ENCODE results near the gene IGFL4.

IGFL4 gene

DNA sequence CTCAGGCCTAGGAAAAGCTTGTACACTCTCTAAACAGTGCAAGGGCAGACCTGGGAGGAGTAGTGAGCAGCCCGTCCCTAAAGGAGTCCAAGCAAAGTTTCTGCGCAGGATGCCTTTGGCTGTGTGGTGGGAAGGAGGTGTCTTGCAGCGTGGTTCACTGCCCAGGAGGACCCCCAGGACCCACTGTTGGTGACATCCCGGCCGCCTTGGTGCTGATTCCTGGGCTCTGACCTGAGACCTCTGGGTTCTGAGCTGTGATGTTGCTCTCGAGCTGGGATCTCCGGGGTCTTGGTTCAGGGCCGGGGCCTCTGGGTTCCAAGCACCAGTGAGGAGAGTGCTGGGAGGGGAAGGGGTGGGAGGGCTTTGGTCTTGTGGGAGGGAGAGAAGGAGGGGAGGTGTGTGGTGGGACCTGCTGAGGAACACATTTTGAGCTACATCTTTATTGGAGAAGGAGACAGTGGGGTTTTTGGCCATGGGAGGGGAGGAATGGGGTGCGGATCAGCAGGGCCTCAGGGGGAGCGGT, 22.0 kb downstream of the IGFL4 start:
- TF ChIP-seq EZH2phosphoT487 (IDR thresholded peaks at IDR 0.05; ENCODE audit: low read length) (no peak), EZH2 (optimal IDR thresholded peaks at IDR 0.05; ENCODE audit: low read depth, low read length) (no peak)
- TF ChIP-seq, protein P1, sequence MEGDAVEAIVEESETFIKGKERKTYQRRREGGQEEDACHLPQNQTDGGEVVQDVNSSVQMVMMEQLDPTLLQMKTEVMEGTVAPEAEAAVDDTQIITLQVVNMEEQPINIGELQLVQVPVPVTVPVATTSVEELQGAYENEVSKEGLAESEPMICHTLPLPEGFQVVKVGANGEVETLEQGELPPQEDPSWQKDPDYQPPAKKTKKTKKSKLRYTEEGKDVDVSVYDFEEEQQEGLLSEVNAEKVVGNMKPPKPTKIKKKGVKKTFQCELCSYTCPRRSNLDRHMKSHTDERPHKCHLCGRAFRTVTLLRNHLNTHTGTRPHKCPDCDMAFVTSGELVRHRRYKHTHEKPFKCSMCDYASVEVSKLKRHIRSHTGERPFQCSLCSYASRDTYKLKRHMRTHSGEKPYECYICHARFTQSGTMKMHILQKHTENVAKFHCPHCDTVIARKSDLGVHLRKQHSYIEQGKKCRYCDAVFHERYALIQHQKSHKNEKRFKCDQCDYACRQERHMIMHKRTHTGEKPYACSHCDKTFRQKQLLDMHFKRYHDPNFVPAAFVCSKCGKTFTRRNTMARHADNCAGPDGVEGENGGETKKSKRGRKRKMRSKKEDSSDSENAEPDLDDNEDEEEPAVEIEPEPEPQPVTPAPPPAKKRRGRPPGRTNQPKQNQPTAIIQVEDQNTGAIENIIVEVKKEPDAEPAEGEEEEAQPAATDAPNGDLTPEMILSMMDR (IDR thresholded peaks at IDR 0.05; ENCODE audit: low read length) = no peak
- Histone ChIP-seq H3K36me3 (replicated peaks; ENCODE audit: insufficient read depth, low read length) (no peaks in the 10 kb centered on the region), H4K20me1 (ENCODE audit: insufficient read depth, low read length) (no peaks in the 10 kb centered on the region), H3K79me2 (ENCODE audit: low read length) (no peaks in the 10 kb centered on the region), H3K4me2 (ENCODE audit: low read depth, low read length) (no peak overlapping the region), H2AFZ (ENCODE audit: low read length) (no peak overlapping the region), H3K9me2 (replicated peaks; ENCODE audit: insufficient read depth, low read length) (no peaks in the 10 kb centered on the region), H3K27me3 (replicated peaks; ENCODE audit: insufficient read depth, low read length) (no peaks in the 10 kb centered on the region), H3K4me1 (ENCODE audit: low read length) (0 out of 2 replicates have a peak, but pooled peaks cover 4% of the 10 kb centered on the region), H3K9me3 (replicated peaks; ENCODE audit: insufficient read depth, low read length) (no peaks in the 10 kb centered on the region), H3K27ac (ENCODE audit: low read length) (no peak overlapping the region), H3F3A (ENCODE audit: insufficient read depth, low read length) (peaks cover 6% of the 10 kb centered on the region), H3K9ac (ENCODE audit: low read length) (no peak overlapping the region), H3K4me3 (ENCODE audit: low read length) (no peak overlapping the region)
- DNase-seq = no peak

DNA sequence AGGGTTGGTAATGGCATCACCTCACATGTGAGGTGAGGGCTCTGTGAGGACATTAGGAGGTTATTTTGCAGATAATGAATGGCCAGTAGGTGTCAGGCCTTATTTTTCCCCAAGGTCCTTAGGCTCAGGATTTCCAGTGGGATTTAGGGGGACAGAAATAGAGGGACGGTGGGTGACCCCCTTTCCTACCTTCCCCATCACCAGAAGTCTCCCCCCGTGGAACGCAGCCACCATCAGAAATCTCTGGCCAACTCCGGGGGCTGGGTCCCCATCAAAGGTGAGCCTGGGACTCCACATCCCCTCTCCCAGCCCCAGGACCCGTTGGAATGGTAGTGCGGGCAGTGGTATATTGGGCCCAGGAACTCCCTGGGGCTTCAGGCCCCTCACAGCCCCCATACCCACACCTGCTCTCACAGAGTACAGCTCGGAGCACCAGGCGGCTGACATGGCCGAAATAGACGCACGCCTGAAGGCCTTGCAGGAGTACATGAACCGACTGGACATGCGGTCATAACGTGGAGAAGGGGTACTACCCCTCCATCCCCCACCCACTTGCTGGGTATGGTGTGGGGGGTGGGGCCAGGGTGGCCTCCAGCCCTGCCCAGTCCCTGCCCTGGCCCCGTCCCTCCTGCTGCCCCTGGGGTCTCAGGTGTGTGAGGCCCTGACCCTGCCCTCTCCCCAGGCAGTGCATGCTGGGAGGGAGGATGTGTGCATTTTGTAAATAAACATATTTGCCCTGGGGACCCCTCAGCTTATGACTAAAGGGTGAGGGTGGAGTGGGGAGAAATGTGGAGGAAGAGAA, 22.7 kb downstream of the IGFL4 start:
- no peak overlapping the region for H2AFZ ChIP-seq (ENCODE audit: low read length)
- H3K27me3 ChIP-seq (replicated peaks; ENCODE audit: insufficient read depth, low read length) = no peaks in the 10 kb centered on the region
- no peak overlapping the region for H3K4me2 ChIP-seq (ENCODE audit: low read depth, low read length)
- no peak overlapping the region for H3K27ac ChIP-seq (ENCODE audit: low read length)
- no peak overlapping the region for H3K9ac ChIP-seq (ENCODE audit: low read length)
- no peaks in the 10 kb centered on the region for H3K79me2 ChIP-seq (ENCODE audit: low read length)
- no peak for DNase-seq
- no peak overlapping the region for H3K4me3 ChIP-seq (ENCODE audit: low read length)
- H3K9me2 ChIP-seq (replicated peaks; ENCODE audit: insufficient read depth, low read length) = no peaks in the 10 kb centered on the region
- 0 out of 2 replicates have a peak, but pooled peaks cover 4% of the 10 kb centered on the region for H3K4me1 ChIP-seq (ENCODE audit: low read length)
- H3K9me3 ChIP-seq (replicated peaks; ENCODE audit: insufficient read depth, low read length) = no peaks in the 10 kb centered on the region
- no peaks in the 10 kb centered on the region for H4K20me1 ChIP-seq (ENCODE audit: insufficient read depth, low read length)
- peaks cover 6% of the 10 kb centered on the region for H3F3A ChIP-seq (ENCODE audit: insufficient read depth, low read length)
- TF ChIP-seq EZH2 (optimal IDR thresholded peaks at IDR 0.05; ENCODE audit: low read depth, low read length) = no peak
- no peaks in the 10 kb centered on the region for H3K36me3 ChIP-seq (replicated peaks; ENCODE audit: insufficient read depth, low read length)

DNA sequence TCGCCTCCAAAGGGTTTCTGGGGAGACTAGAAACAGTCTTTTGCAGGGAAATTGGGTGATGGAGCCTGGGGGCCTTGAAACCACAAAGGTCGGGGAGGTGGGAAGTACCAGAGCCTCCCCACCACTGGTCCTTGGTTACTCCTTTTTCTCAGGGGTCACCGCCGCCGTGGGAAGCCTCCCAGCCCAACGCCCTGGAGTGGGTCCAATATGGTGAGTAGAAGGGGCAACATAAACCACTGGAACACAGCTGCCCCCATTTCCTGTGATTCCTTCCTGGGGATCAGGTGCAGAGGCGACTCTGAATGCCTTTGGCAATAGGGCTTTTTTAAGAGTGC, 23.7 kb downstream of the IGFL4 start:
- no peak overlapping the region for H2AFZ ChIP-seq (ENCODE audit: low read length)
- 0 out of 2 replicates have a peak, but pooled peaks cover 4% of the 10 kb centered on the region for H3K4me1 ChIP-seq (ENCODE audit: low read length)
- H3K4me3 ChIP-seq (ENCODE audit: low read length) = no peak overlapping the region
- no peaks in the 10 kb centered on the region for H4K20me1 ChIP-seq (ENCODE audit: insufficient read depth, low read length)
- no peaks in the 10 kb centered on the region for H3K27me3 ChIP-seq (replicated peaks; ENCODE audit: insufficient read depth, low read length)
- H3K79me2 ChIP-seq (ENCODE audit: low read length) = no peaks in the 10 kb centered on the region
- no peaks in the 10 kb centered on the region for H3K9me2 ChIP-seq (replicated peaks; ENCODE audit: insufficient read depth, low read length)
- H3K4me2 ChIP-seq (ENCODE audit: low read depth, low read length) = peak overlapping the region; percentile 36; the same call in 1 of the 2 replicates
- H3K27ac ChIP-seq (ENCODE audit: low read length) = no peak overlapping the region
- H3F3A ChIP-seq (ENCODE audit: insufficient read depth, low read length) = peaks cover 6% of the 10 kb centered on the region
- H3K9me3 ChIP-seq (replicated peaks; ENCODE audit: insufficient read depth, low read length) = no peaks in the 10 kb centered on the region
- no peak for DNase-seq
- no peaks in the 10 kb centered on the region for H3K36me3 ChIP-seq (replicated peaks; ENCODE audit: insufficient read depth, low read length)
- no peak for TF ChIP-seq EZH2 (optimal IDR thresholded peaks at IDR 0.05; ENCODE audit: low read depth, low read length)
- TF ChIP-seq, protein P1 (IDR thresholded peaks at IDR 0.05; ENCODE audit: low read length) = no peak; the same call in 1 of the 2 replicates
- H3K9ac ChIP-seq (ENCODE audit: low read length) = no peak overlapping the region

All from MM.1S (cell line).